HG03196 (cell line): ENCODE measurements around the gene NDST1.

Source experiments
- ATAC-seq: cut with Tn5 transposase; IDR thresholded peaks from one replicate; pipeline ENCODE4 v1.9.1; 2021; ENCODE audit not compliant: unreplicated experiment

NDST1 gene

DNA sequence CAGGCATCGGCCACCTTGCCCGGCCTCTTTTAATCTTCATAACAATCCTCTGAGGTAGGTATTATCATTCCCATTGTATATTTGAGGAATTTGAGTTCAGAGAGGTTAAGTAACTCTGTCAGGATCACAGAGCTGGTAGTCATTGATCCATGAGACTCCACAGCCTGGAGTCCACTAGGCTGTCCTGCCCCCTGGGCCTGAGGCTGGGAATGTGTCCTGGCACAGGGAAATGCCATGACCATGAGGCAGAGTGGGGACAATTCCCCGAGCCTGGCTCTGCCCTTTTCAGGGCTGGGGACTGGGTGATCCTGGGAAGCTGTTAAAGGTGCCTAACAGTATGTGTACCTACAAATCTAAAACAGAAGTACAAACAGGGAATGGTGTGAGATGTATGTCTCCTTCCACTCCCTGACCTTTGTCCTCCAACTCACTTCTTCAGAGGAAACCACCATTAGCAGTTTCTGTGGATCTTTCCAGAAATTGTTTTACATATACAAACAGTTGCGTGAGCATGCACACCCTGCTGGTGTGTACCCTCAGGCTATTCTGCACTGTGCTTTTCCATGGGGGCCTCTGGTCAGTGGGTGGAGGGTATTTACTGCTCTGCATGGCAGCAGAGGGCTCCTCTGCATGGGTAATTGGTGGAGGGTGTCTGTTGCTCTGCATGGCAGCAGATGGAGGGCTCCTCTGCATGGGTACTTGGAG, 53.8 kb downstream of the NDST1 start:
- no peak for ATAC-seq

- no peak for ATAC-seq
Observed at GRCh38 chr5:150562832-150563231, 54.9 kb downstream of the NDST1 start.

DNA sequence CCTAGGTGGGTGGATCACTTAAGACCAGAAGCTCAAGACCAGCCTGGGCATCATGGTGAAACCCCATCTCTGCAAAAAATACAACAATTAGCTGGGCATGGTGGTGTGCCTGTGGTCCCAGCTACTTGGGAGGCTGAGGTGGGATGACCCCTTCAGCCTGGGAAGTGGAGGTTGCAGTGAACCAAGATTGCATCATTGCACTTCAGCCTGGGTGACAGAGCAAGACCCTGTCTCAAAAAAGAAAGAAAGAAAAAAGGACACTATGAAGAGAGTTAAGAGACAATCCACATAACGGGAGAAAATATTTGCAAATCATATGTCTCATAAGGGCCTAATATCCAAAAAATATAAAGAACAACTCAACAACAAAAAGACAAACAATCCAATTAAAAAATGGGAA, 57.9 kb downstream of the NDST1 start:
- no peak for ATAC-seq

GRCh38 chr5:150567031-150567717, 59.2 kb downstream of the NDST1 start:
- ATAC-seq, result no peak

- no peak for ATAC-seq
Observed at GRCh38 chr5:150568663-150569062, 60.7 kb downstream of the NDST1 start.

DNA sequence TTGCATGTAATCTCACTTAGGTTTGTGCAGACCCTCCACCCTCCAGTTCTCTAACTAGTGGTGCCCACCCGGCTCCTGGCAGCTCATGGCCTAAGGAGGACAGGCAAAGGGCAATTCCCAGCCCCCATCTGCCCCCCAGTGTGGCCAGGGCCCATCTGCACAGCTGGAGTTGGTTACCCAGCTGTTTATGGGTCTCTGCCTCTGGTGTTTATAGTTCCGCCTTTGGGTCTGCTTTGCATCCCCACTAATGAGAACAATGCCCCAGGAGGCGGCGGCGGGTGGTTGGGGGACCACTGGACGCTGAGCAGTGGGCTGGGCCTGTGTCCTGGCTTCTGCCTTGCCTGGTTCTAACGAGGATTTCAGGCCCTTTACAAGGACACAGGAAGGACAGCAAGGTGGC, 62.4 kb downstream of the NDST1 start:
- ATAC-seq, result no peak

DNA sequence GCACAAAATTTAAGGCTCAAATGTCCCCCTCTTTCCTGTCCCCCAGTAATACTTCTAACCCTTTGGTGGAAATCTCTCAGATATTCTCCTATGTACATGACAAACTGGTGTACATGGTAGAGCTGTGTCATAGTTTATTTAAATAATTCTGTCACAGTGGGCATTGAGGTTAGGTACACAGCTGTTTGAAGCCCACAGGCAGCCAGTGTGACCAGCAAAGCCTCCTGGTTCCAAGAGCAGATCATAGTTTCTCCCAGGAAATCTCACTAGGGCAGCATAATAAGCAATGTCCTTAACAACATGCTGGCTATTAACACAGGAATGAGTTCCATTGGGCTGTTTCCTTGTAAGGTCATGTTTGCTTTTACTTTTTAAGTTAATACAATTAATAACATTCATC, 63.9 kb downstream of the NDST1 start:
- ATAC-seq, result no peak

GRCh38 chr5:150573216-150573615, 65.3 kb downstream of the NDST1 start:
- no peak for ATAC-seq

GRCh38 chr5:150573867-150574817, 66.2 kb downstream of the NDST1 start:
- ATAC-seq, result no peak

- no peak for ATAC-seq
Observed at GRCh38 chr5:150574818-150575547, 67.1 kb downstream of the NDST1 start.

GRCh38 chr5:150575745-150576448, 68.0 kb downstream of the NDST1 start:
- no peak for ATAC-seq

DNA sequence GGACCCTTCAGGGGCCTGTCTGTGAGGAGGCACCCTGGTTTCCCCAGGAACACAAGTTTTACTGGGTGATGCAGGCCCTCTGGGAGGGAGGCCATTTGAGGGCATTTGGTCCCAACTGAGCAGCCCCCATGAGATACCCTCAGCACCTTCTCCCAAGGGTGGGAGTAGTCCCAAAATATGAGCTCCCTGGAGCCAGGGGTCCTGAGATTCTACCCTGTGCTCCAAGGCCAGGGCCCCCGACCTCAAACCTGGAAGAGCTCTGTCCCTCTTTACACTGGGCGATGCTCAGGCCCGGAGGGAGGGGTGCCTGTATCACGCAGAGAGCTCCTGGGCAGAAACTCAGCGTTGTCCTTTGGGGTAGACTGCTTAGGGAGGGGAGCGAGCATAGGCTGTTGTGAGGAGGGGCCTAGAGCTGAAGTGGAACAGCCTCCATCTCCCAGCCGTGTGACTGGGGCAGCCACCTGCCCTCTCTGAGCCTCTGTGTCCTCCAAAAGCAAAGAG, 68.6 kb downstream of the NDST1 start:
- ATAC-seq, result no peak

DNA sequence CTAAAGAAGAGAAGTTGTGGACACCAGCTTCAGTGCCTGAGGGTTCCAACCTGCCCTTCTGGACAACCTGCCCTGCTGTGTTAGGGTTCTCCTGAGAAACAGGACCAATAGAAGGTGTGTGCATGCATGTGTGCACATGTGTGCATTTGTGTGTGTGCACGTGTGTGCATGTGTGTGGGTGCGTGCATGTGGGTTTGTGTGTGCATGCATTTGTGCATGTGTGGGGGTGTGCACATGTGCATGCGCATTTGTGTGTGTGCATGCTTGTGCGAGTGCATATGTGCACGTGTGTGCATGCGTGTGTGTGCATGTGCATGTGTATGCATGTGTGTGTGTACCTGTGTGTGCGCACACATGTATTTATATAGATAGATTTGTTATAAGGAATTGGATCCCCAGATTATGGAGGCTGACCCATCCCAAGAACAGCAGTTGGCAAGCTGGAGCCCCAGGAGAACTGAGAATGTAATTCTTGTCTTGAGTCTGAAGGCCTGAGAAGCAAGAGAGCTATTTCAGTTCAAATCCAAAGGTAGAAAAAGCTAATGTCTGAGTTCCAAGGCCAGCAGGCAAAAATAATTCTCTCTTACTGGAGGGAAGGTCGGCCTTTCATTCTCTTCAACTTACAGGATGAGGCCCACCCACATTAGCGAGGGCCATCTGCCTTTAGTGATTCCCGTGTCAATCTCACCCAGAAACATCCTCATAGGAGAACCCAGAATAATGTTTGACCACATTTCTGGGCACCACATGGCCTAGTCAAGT, 69.6 kb downstream of the NDST1 start:
- no peak for ATAC-seq

DNA sequence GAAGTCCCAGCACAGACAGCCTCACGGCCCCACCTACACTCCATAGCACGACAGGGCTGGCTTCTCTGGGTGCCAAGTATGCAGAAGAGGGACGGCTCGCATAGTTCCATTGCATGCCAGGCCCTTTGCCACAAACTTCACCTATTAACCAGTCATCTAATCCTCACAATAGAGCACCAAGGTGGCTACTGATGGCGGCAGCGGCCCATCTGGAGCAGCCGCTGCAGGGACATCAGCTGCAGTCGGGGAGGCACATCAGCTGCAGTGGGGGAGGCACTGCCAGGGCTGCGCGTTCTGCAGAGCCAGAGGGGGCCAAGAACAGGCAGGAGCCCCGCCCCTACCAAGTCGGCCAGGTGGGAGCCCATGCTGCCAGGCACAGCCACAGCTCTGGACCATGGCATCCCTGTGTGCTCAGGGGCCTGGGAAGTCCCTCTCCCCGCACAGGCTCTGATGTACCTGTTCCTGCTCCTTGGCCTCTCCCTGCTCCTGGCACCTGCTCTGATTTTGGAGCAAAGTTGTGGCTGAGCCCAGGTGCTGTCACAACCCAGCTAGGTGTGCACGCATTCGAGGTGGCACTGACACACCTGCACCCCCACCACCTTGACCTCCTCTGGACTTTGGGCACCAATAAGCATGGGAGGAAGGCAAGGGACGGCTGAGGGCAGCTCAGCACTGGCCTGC, 71.0 kb downstream of the NDST1 start:
- no peak for ATAC-seq

DNA sequence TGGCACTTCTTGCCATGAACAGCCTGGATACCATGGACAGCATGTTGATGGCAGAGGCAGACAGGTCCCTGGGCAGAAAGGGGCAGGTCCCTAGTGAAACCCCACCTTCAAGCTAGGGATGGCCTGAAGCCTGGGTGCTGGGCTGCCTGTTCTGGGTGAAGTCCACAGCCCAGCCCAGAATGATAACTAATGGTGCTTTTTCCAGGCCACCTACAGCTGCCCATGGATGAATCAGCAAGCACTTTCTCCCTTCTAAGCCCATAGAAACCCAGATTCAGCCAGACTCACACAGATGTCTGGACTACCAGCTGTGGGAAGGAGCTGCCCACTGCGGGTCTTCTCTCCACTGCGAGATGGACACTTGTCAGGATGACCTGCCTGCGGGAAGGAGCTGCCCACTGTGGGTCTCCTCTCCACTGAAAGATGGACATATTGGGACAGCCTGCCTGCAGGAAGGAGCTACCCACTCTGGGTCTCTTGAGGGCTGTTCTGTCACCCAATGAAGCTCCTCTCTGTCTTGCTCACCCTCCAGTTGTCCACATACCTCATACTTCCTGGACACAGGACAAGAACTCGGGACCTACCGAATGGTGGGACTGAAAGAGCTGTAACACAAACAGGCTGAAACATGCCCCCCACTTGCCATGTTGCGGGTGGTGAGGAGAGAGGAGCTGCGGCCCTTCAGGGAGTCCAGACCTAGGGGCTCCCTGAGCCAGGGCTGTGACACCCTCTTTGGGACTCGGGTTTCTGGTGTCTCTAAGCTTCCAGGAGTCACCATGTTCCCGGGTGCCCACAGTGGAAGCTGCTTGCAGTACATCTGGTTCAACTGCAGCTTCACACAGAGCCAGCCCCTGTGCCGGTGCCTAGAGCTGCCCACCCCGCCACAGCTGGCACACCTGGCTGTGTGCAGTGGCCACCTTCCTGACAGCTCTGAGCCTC, 71.8 kb downstream of the NDST1 start:
- ATAC-seq, result no peak

- ATAC-seq, result no peak
Observed at GRCh38 chr5:150580917-150581316, 73.0 kb downstream of the NDST1 start.

DNA sequence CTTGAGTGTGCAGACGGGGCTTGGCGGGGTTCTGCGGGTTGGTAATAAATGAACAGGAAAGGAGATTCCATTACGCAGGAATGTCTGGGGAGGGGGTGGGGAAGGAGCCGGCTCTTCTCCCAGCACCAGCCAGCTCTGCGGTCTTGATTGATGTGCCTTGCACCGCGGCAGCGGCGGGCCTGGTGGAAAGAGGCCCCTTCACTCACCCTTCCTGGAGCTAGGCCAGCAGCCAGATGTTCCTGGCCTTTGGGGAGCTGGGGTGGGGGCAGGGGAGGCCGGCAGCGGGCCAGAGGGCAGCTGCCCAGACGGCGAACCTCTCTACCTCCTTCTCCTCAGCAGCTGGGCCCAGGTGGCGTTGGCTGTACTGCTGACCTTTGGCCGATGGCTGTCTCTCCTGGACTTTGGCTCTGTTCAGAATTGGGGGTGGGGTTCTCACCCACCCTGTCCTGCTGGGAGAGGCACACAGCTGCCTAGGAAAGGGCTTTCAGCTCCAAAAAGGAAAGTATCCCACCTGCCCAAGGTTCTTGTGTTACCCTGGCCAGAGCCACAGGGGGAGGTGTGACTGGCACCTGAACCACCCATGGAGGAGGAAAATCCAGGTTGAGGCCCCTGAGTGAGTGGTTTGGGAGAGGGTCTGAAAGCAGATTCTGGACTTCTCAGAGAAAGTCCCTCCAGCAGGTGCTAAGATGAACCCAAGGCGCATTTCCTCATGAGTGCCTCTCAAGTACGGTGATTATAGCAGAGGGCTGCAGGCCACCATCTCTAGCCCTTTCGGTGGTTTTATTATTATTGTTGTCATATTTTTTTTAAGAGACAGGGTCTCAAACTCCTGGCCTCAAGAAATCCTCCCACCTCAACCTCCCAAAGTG, 74.5 kb downstream of the NDST1 start:
- ATAC-seq, result no peak
